IMR-90 (cell line): ENCODE measurements around the gene DGKZ. TPM values are rescaled to one million over a fixed set of nuclear protein-coding genes. Genes with fewer than 3 reads are reported as not detected.

Experiments used
- ATAC-seq: fragments of 200-7000 bp; cut with Tn5 transposase; 2 replicates; pipeline ENCODE4 v1.9.1; 2020; ENCODE audit warnings: low read depth, mild to moderate bottlenecking, moderate library complexity
- BruUV-seq: library from RNA; stranded (reverse); fragments of 400-500 nt; replicated peaks from 2 replicates; lab custom pipeline; 2021; lab: Mats Ljungman, UMichigan
- CTCF ChIA-PET: fragments of 300-600 bp; formaldehyde crosslinking; extraction: SDS; loops from one replicate; lab custom pipeline; 2021; ENCODE audit warnings: antibody characterized with exemption; lab: Yijun Ruan, JAX
- POLR2A ChIA-PET: fragments of 300-600 bp; sonication (Branson Sonifier 250); formaldehyde crosslinking; loops from one replicate; lab custom pipeline; 2022; ENCODE audit warnings: antibody characterized with exemption; ENCODE audit not compliant: unreplicated experiment; lab: Charles Lee
- DNase-seq: peaks from one replicate; pipeline ENCODE4 v3.0.0; 2013
- H2AFZ ChIP-seq: replicated peaks from 2 replicates; pipeline ENCODE3; 2013; ENCODE audit warnings: low read length, mild to moderate bottlenecking; ENCODE audit not compliant: poor library complexity
- H2AK5ac ChIP-seq: 2 replicates; pipeline ENCODE4 v1.6.1; 2013; ENCODE audit warnings: low read depth, low read length, inconsistent platforms
- H2AK9ac ChIP-seq: replicated peaks from 2 replicates; pipeline ENCODE3; 2013; ENCODE audit warnings: mild to moderate bottlenecking, low read depth, low read length, moderate library complexity; ENCODE audit not compliant: poor library complexity
- H2BK120ac ChIP-seq: 2 replicates; pipeline ENCODE4 v1.6.1; 2013; ENCODE audit warnings: low read depth, low read length, inconsistent platforms
- H2BK15ac ChIP-seq: 3 replicates; pipeline ENCODE4 v1.6.1; 2013; ENCODE audit warnings: low read depth, low read length, inconsistent platforms
- H2BK20ac ChIP-seq: 2 replicates; pipeline ENCODE4 v1.6.1; 2013; ENCODE audit warnings: low read depth, mild to moderate bottlenecking, inconsistent platforms, low read length, moderate library complexity
- H2BK5ac ChIP-seq: 2 replicates; pipeline ENCODE4 v1.6.1; 2013; ENCODE audit warnings: mild to moderate bottlenecking, low read depth, low read length, inconsistent platforms; ENCODE audit not compliant: poor library complexity, severe bottlenecking
- H3K14ac ChIP-seq: replicated peaks from 2 replicates; pipeline ENCODE4 v1.6.1; 2013; ENCODE audit warnings: low read depth, low read length, inconsistent platforms
- H3K18ac ChIP-seq: 2 replicates; pipeline ENCODE4 v1.6.1; 2013; ENCODE audit warnings: low read depth, low read length, control low read depth
- H3K23ac ChIP-seq: 2 replicates; pipeline ENCODE4 v1.6.1; 2013; ENCODE audit warnings: low read depth, low read length, inconsistent platforms
- H3K27ac ChIP-seq: 2 replicates; pipeline ENCODE4 v1.5.1; 2013; ENCODE audit warnings: mild to moderate bottlenecking, control low read depth, low read length; ENCODE audit not compliant: insufficient read depth
- H3K27me3 ChIP-seq: 2 replicates; pipeline ENCODE4 v1.6.1; 2013; ENCODE audit warnings: low read length; ENCODE audit not compliant: control insufficient read depth, insufficient read depth
- H3K36me3 ChIP-seq: 2 replicates; pipeline ENCODE4 v1.6.1; 2013; ENCODE audit warnings: low read length, mixed read lengths; ENCODE audit not compliant: control insufficient read depth, insufficient read depth
- H3K4ac ChIP-seq: 2 replicates; pipeline ENCODE4 v1.6.1; 2013; ENCODE audit warnings: low read depth, low read length, inconsistent platforms
- H3K4me1 ChIP-seq: 2 replicates; pipeline ENCODE4 v1.6.1; 2013; ENCODE audit warnings: low read length, mixed read lengths; ENCODE audit not compliant: control insufficient read depth, insufficient read depth
- H3K4me2 ChIP-seq: 2 replicates; pipeline ENCODE4 v1.6.1; 2013; ENCODE audit warnings: low read depth, mild to moderate bottlenecking, control low read depth, low read length, moderate library complexity
- H3K4me3 ChIP-seq: 2 replicates; pipeline ENCODE4 v1.5.1; 2013; ENCODE audit warnings: low read depth, mild to moderate bottlenecking, control low read depth, low read length, moderate library complexity; ENCODE audit not compliant: insufficient read depth
- H3K56ac ChIP-seq: 2 replicates; pipeline ENCODE4 v1.6.1; 2013; ENCODE audit warnings: low read length, inconsistent platforms; ENCODE audit not compliant: insufficient read depth; ENCODE audit errors: extremely low read depth
- H3K79me1 ChIP-seq, 2 experiments: 2 replicates each; pipeline ENCODE4 v1.6.1; 2013; ENCODE audit warnings: low read length in 2 of 2, inconsistent platforms in 1 of 2, low read depth in 1 of 2
- H3K9ac ChIP-seq: 2 replicates; pipeline ENCODE4 v1.6.1; 2013; ENCODE audit warnings: low read depth, low read length, control low read depth
- H3K9me1 ChIP-seq: 2 replicates; pipeline ENCODE4 v1.6.1; 2013; ENCODE audit warnings: low read length, inconsistent platforms; ENCODE audit not compliant: insufficient read depth
- H3K9me3 ChIP-seq: 2 replicates; pipeline ENCODE4 v1.6.1; 2013; ENCODE audit warnings: low read length; ENCODE audit not compliant: control insufficient read depth, insufficient read depth
- H4K20me1 ChIP-seq: 2 replicates; pipeline ENCODE4 v1.6.1; 2013; ENCODE audit warnings: low read length, inconsistent platforms; ENCODE audit not compliant: insufficient read depth
- H4K5ac ChIP-seq: 2 replicates; pipeline ENCODE4 v1.6.1; 2013; ENCODE audit warnings: mild to moderate bottlenecking, low read depth, low read length, control low read depth
- H4K8ac ChIP-seq, 2 experiments: 2 replicates each; pipeline ENCODE4 v1.6.1; 2013; ENCODE audit warnings: low read depth in 2 of 2, low read length in 2 of 2, control low read depth in 1 of 2, inconsistent platforms in 1 of 2
- H4K91ac ChIP-seq: 2 replicates; pipeline ENCODE4 v1.6.1; 2013; ENCODE audit warnings: low read depth, low read length, inconsistent platforms; ENCODE audit not compliant: insufficient read depth
- MXI1 ChIP-seq: IDR thresholded peaks from 2 replicates; pipeline ENCODE4 v1.6.1; 2012; ENCODE audit warnings: low read depth, mild to moderate bottlenecking, low read length, moderate library complexity, borderline replicate concordance
- NFE2L2 ChIP-seq: fragments of 150-350 bp; IDR thresholded peaks from 2 replicates; pipeline ENCODE4 v1.6.1; 2016; ENCODE audit warnings: low read depth, mild to moderate bottlenecking, low read length
- SMC3 ChIP-seq: fragments of 150-350 bp; IDR thresholded peaks from 2 replicates; pipeline ENCODE4 v1.6.1; 2016; ENCODE audit warnings: low read depth, mild to moderate bottlenecking, antibody characterized with exemption, low read length, moderate library complexity
- WGBS, 2 experiments: methylation state at CpG; one replicate each; pipeline versions ENCODE4 v1.1.5 to v1.1.7; 2013; ENCODE audit warnings: missing lambda C conversion rate in 2 of 2; ENCODE audit not compliant: insufficient read length in 1 of 2; ENCODE audit errors: extremely low coverage in 2 of 2; 5-methylcytosine and 5-hydroxymethylcytosine counted together
- dilution Hi-C: fragments of 300-500 bp; cut with HindIII; formaldehyde crosslinking; loops from one replicate; pipeline ENCODE4 v1.14.3; 2018; ENCODE audit warnings: low sequenced_read_pairs; ENCODE audit not compliant: unreplicated experiment
- in situ Hi-C: fragments of 300-500 bp; cut with MboI; formaldehyde crosslinking; loops from 3 replicates; pipeline ENCODE4 v1.14.3; 2019; ENCODE audit warnings: low sequenced_read_pairs, inconsistent platforms, mixed read lengths
- intact Hi-C: fragments of 100-400 bp; cut with micrococcal nuclease; formaldehyde crosslinking; loops from 2 replicates; pipeline ENCODE4 v1.10.0; 2022
- polyA plus RNA-seq, 3 experiments: library from polyadenylated mRNA; depleted of rRNA; stranded (reverse); fragments of >200 nt; gene quantifications; 2 replicates each; pipeline ENCODE4 v1.2.3, GENCODE V29; 2012; ENCODE audit warnings: low replicate concordance in 1 of 3
- total RNA-seq: library from RNA; depleted of rRNA; stranded (reverse); fragments of >200 nt; gene quantifications from 2 replicates; pipeline ENCODE4 v1.2.3, GENCODE V29; 2012

Gene DGKZ
- total and polyA plus RNA-seq, 2 of the 4 experiments (the other 2 are of a cell fraction) = 46.8 to 62.0 TPM

- no peak overlapping the region for H3K4ac ChIP-seq
- POLR2A ChIA-PET = no interaction called here
- peaks cover 31% of the 10 kb centered on the region for H4K20me1 ChIP-seq
- CTCF ChIA-PET = no interaction called here
- H3K4me3 ChIP-seq = no peak overlapping the region
- peaks cover 9% of the 10 kb centered on the region; the same call in 1 of the 2 replicates for H3K9me1 ChIP-seq
- no peak overlapping the region for H4K91ac ChIP-seq
- DNase-seq (no peak), ATAC-seq (no peak)
- H3K4me1 ChIP-seq = peaks cover 34% of the 10 kb centered on the region
- dilution Hi-C loops (no loop called here), intact Hi-C loops (no loop called here), in situ Hi-C loops (no loop called here)
- H3K27me3 ChIP-seq = no peaks in the 10 kb centered on the region
- H3K4me2 ChIP-seq = no peak overlapping the region
- no peak overlapping the region for H3K23ac ChIP-seq
- no peak overlapping the region for H2AK5ac ChIP-seq
- H2BK15ac ChIP-seq = no peak overlapping the region
- WGBS, 2 experiments = 97% methylated on average over 13 of the region's 22 CpGs; no CpG with 5 or more reads in 1 of the 2 experiments
- H3K56ac ChIP-seq = no peak overlapping the region
- no peak overlapping the region for H2BK20ac ChIP-seq
- H3K36me3 ChIP-seq = peaks cover 12% of the 10 kb centered on the region; the same call in 1 of the 2 replicates
- H3K79me1 ChIP-seq = peaks cover 20 to 68% of the 10 kb centered on the region in 2 experiments
- no peak overlapping the region for H2BK5ac ChIP-seq
- H2AFZ ChIP-seq = no peak overlapping the region
- no peak overlapping the region for H2AK9ac ChIP-seq
- H3K18ac ChIP-seq = no peak overlapping the region
- no peak overlapping the region for H4K8ac ChIP-seq
- no peak overlapping the region for H3K27ac ChIP-seq
- H2BK120ac ChIP-seq = no peak overlapping the region
- TF ChIP-seq MXI1 (no peak), SMC3 (no peak), NFE2L2 (no peak)
- H3K14ac ChIP-seq = no peak overlapping the region
- H3K9me3 ChIP-seq = no peaks in the 10 kb centered on the region
- no TSS peak for BruUV-seq
- H3K9ac ChIP-seq = no peak overlapping the region
- no peak overlapping the region for H4K5ac ChIP-seq
Measured at GRCh38 chr11:46366260-46366659, 19.0 kb downstream of the DGKZ start.
